ENCODE results near the gene ADAMTS19.

ADAMTS19 gene

GRCh38 chr5:129507527-129507926 is 47.4 kb downstream of the ADAMTS19 start:
- no peak for TF ChIP-seq CSDC2 (CRISPR knock-in tag; IDR thresholded peaks at IDR 0.05)
- no peak for TF ChIP-seq PATZ1 (CRISPR knock-in tag; IDR thresholded peaks at IDR 0.05; ENCODE audit: borderline replicate concordance)
- no peak for TF ChIP-seq ZNF565 (CRISPR knock-in tag; conservative IDR thresholded peaks at IDR 0.05; ENCODE audit: low read depth)
- no peak for TF ChIP-seq TCF4 (CRISPR knock-in tag; IDR thresholded peaks at IDR 0.05; ENCODE audit: borderline replicate concordance)
- ATAC-seq = no peak

GRCh38 chr5:129508606-129509005 is 48.5 kb downstream of the ADAMTS19 start:
- no peak for ATAC-seq

DNA sequence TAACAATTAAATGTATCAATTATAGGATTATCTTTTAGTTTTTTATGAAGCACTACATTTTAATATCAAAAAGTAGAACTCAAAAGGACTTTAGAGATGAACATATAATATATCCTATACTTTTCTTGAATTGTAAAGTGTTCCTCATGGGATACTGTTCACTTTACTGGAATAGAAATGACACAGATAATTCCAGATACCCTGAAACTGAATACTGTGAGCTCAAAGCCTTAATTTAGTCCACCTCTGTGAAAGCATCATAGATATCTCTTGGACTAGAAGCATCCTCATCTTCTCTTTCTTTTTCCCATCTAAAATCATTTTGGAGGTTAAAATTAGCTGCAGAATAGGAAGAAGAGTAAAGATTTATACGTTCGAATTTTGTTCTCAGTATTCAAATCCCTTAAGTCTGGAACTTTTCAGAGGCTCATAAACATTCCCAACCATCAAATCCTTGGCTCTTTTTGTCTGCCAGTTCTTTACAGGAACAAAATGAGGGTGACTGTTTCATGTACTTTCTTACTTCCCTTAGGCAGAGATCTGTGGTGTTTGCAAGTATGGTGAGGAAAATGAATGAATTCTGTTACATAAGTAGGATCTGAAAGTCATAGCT is 49.4 kb downstream of the ADAMTS19 start:
- TF ChIP-seq ESRRG (CRISPR knock-in tag; IDR thresholded peaks at IDR 0.05) (no peak), OSR1 (CRISPR knock-in tag; IDR thresholded peaks at IDR 0.05) (no peak)
- no peak for ATAC-seq

More at GRCh38 chr5:129508606-129509005, 48.5 kb downstream of the ADAMTS19 start:
- TF ChIP-seq CSDC2 (CRISPR knock-in tag; IDR thresholded peaks at IDR 0.05) = no peak

- no peak for ATAC-seq
- TF ChIP-seq CSDC2 (CRISPR knock-in tag; IDR thresholded peaks at IDR 0.05) = no peak
These were observed 51.2 kb downstream of the ADAMTS19 start for GRCh38 chr5:129511291-129511690.

- TF ChIP-seq OSR1 (CRISPR knock-in tag; IDR thresholded peaks at IDR 0.05) (no peak), ZNF8 (CRISPR knock-in tag; IDR thresholded peaks at IDR 0.05) (no peak), ZC3H10 (CRISPR knock-in tag; IDR thresholded peaks at IDR 0.05) (no peak), TCF4 (CRISPR knock-in tag; IDR thresholded peaks at IDR 0.05; ENCODE audit: borderline replicate concordance) (no peak), ZFP30 (CRISPR knock-in tag; IDR thresholded peaks at IDR 0.05) (no peak), CSRNP3 (CRISPR knock-in tag; IDR thresholded peaks at IDR 0.05) (no peak), ZNF70 (CRISPR knock-in tag; IDR thresholded peaks at IDR 0.05) (no peak), ARNTL (CRISPR knock-in tag; IDR thresholded peaks at IDR 0.05; ENCODE audit: borderline replicate concordance, low read depth) (no peak), PPARA (CRISPR knock-in tag; IDR thresholded peaks at IDR 0.05; ENCODE audit: borderline replicate concordance) (no peak), GLIS3 (CRISPR knock-in tag; IDR thresholded peaks at IDR 0.05) (no peak), ESRRG (CRISPR knock-in tag; IDR thresholded peaks at IDR 0.05) (no peak), PATZ1 (CRISPR knock-in tag; IDR thresholded peaks at IDR 0.05; ENCODE audit: borderline replicate concordance) (no peak), TOX (CRISPR knock-in tag; IDR thresholded peaks at IDR 0.05; ENCODE audit: borderline replicate concordance) (no peak), ISL1 (CRISPR knock-in tag; IDR thresholded peaks at IDR 0.05) (no peak), TSHZ2 (CRISPR knock-in tag; IDR thresholded peaks at IDR 0.05) (no peak)
- TF ChIP-seq, protein P1, sequence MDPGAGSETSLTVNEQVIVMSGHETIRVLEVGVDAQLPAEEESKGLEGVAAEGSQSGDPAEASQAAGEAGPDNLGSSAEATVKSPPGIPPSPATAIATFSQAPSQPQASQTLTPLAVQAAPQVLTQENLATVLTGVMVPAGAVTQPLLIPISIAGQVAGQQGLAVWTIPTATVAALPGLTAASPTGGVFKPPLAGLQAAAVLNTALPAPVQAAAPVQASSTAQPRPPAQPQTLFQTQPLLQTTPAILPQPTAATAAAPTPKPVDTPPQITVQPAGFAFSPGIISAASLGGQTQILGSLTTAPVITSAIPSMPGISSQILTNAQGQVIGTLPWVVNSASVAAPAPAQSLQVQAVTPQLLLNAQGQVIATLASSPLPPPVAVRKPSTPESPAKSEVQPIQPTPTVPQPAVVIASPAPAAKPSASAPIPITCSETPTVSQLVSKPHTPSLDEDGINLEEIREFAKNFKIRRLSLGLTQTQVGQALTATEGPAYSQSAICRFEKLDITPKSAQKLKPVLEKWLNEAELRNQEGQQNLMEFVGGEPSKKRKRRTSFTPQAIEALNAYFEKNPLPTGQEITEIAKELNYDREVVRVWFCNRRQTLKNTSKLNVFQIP (CRISPR knock-in tag; IDR thresholded peaks at IDR 0.05; ENCODE audit: borderline replicate concordance, low read depth) = no peak
- no peak for ATAC-seq
These were observed 81.0 kb downstream of the ADAMTS19 start for GRCh38 chr5:129541051-129541450.

All from SK-N-SH treated with all-trans-retinoic acid at 6 μM for 48 hours (cell line).